ENCODE results near the gene TPBG. TPM values are rescaled to one million over a fixed set of nuclear protein-coding genes. Genes with fewer than 3 reads are reported as not detected.
A peak's percentile ranks its signal among the peaks of the same experiment; 100 is the strongest.

TPBG gene
- total RNA-seq, 1 donor from 2014 or later, result 23.8 TPM

DNA sequence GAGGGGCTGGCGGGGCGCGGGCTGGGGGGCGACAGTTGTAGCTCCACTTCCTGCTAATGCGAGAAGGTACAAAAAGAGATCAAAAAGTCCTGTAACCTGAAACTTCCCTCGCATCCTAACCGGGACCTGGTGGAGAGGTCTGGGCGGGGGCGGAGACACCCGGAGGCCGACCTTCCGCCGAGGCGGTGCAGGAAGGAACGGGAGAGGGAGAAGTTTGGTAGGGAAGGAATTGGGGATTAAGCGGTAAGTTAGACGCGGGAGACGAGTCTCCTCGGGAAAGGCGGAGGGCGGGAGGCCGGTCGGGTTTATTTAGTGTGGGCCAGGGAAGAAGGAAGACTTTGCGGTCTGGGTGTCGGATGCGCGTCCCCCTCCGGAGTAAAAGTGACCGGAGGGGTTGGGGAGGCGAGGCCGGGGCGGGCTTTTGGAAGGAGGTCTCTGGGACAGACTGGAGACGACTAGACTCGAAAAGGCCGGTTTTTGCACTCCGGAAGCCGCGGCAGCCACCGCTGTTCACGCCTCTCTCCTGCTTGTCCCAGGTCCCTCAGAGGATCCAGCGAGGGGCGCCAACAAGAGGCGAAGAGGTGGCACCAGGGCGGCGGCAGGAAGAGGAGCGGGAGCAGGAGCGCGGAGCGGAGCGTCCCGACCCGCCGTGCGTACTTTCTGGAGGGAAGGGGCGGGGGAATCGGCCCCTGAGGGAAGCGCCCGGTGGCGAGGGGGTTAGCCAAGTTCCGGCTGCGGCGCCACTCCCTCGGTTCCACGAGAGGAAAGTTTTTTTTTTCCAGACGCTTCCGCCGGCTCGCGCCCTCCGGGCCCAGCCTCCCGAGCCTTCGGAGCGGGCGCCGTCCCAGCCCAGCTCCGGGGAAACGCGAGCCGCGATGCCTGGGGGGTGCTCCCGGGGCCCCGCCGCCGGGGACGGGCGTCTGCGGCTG, 734 bp downstream of the TPBG start:
- TF ChIP-seq POLR2AphosphoS5 (IDR thresholded peaks at IDR 0.05; ENCODE audit: insufficient read depth in 1 of 2, low read depth in 1 of 2) (peak in 1 of 2 donors; percentile 47), POLR2A (IDR thresholded peaks at IDR 0.05) (no peak)
- H3K36me3 ChIP-seq, result no peaks in the 10 kb centered on the region
- no peaks in the 10 kb centered on the region for H3K9me3 ChIP-seq
- no peak for DNase-seq (ENCODE audit: extremely low spot score in 2 of 2)
- peak overlapping the region; percentile 86 for H3K27ac ChIP-seq
- no peaks in the 10 kb centered on the region for H3K27me3 ChIP-seq
- H3K4me1 ChIP-seq, result peaks cover 16% of the 10 kb centered on the region
- peak overlapping the region; percentile 62 to 84 for H3K4me3 ChIP-seq
- intact Hi-C loops (cut with DNase I), result no loop called here

DNA sequence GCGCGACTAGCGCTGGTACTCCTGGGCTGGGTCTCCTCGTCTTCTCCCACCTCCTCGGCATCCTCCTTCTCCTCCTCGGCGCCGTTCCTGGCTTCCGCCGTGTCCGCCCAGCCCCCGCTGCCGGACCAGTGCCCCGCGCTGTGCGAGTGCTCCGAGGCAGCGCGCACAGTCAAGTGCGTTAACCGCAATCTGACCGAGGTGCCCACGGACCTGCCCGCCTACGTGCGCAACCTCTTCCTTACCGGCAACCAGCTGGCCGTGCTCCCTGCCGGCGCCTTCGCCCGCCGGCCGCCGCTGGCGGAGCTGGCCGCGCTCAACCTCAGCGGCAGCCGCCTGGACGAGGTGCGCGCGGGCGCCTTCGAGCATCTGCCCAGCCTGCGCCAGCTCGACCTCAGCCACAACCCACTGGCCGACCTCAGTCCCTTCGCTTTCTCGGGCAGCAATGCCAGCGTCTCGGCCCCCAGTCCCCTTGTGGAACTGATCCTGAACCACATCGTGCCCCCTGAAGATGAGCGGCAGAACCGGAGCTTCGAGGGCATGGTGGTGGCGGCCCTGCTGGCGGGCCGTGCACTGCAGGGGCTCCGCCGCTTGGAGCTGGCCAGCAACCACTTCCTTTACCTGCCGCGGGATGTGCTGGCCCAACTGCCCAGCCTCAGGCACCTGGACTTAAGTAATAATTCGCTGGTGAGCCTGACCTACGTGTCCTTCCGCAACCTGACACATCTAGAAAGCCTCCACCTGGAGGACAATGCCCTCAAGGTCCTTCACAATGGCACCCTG, 1.6 kb downstream of the TPBG start:
- TF ChIP-seq POLR2A (IDR thresholded peaks at IDR 0.05) (no peak), CTCF (IDR thresholded peaks at IDR 0.05) (no peak), POLR2AphosphoS5 (IDR thresholded peaks at IDR 0.05; ENCODE audit: insufficient read depth in 1 of 2, low read depth in 1 of 2) (no peak)
- Histone ChIP-seq H3K27ac (peak overlapping the region; percentile 86), H3K4me3 (peak overlapping the region; percentile 62 to 84), H3K9me3 (no peaks in the 10 kb centered on the region), H3K4me1 (peaks cover 16% of the 10 kb centered on the region), H3K36me3 (no peaks in the 10 kb centered on the region), H3K27me3 (no peaks in the 10 kb centered on the region)
- intact Hi-C loops (cut with DNase I), result no loop called here
- no peak for DNase-seq (ENCODE audit: extremely low spot score in 2 of 2)

GRCh38 chr6:82367704-82368103, 4.1 kb downstream of the TPBG start:
- no peak for DNase-seq (ENCODE audit: extremely low spot score in 2 of 2)
- Histone ChIP-seq H3K27ac (no peak overlapping the region), H3K27me3 (no peaks in the 10 kb centered on the region), H3K36me3 (no peaks in the 10 kb centered on the region), H3K4me3 (no peak overlapping the region), H3K4me1 (peaks cover 16% of the 10 kb centered on the region), H3K9me3 (no peaks in the 10 kb centered on the region)
- TF ChIP-seq POLR2A (IDR thresholded peaks at IDR 0.05) (no peak), POLR2AphosphoS5 (IDR thresholded peaks at IDR 0.05; ENCODE audit: insufficient read depth in 1 of 2, low read depth in 1 of 2) (no peak), CTCF (IDR thresholded peaks at IDR 0.05) (no peak)
- intact Hi-C loops (cut with DNase I), result no loop called here

- TF ChIP-seq POLR2A (IDR thresholded peaks at IDR 0.05) (no peak), POLR2AphosphoS5 (IDR thresholded peaks at IDR 0.05; ENCODE audit: insufficient read depth in 1 of 2, low read depth in 1 of 2) (no peak), CTCF (IDR thresholded peaks at IDR 0.05) (no peak)
- H3K9me3 ChIP-seq, result no peaks in the 10 kb centered on the region
- DNase-seq (ENCODE audit: extremely low spot score in 2 of 2), result no peak
- H3K4me1 ChIP-seq, result peaks cover 9% of the 10 kb centered on the region
- no peak overlapping the region for H3K4me3 ChIP-seq
- H3K36me3 ChIP-seq, result no peaks in the 10 kb centered on the region
- H3K27ac ChIP-seq, result no peak overlapping the region
- intact Hi-C loops (cut with DNase I), result no loop called here
- H3K27me3 ChIP-seq, result no peaks in the 10 kb centered on the region
Measured at GRCh38 chr6:82370788-82371187, 7.2 kb downstream of the TPBG start.

- intact Hi-C loops (cut with DNase I), result no loop called here
- H3K36me3 ChIP-seq, result no peaks in the 10 kb centered on the region
- no peak for TF ChIP-seq CTCF (IDR thresholded peaks at IDR 0.05)
- TF ChIP-seq POLR2A (IDR thresholded peaks at IDR 0.05), result no peak
Measured at GRCh38 chr6:82371799-82372546, 8.4 kb downstream of the TPBG start.

More at GRCh38 chr6:82371799-82372546, 8.4 kb downstream of the TPBG start:
- Histone ChIP-seq H3K27me3 (no peaks in the 10 kb centered on the region), H3K4me1 (no peaks in the 10 kb centered on the region), H3K27ac (no peak overlapping the region), H3K9me3 (no peaks in the 10 kb centered on the region), H3K4me3 (no peak overlapping the region)
- DNase-seq (ENCODE audit: extremely low spot score in 2 of 2), result no peak

All from vagina (tissue), 2 donors.